ENCODE results near the gene COX6B2. TPM values are rescaled to one million over a fixed set of nuclear protein-coding genes. Genes with fewer than 3 reads are reported as not detected.
"Not testable (repeated sequence)": the region's sequence is repeated elsewhere in the genome, so short reads cannot be mapped to it uniquely, and the experiment has no call there.

The COX6B2 gene
- under 1 TPM in 2 of 4 donors, not detected in 2; 0.07 to 0.09 TPM for polyA plus RNA-seq
- long read RNA-seq, donor 1 = 0 reads
- long read RNA-seq, donor 2 = 0 reads
- long read RNA-seq, donor 3 = 0 reads
- long read RNA-seq, donor 4 = 0 reads
- long read RNA-seq, donor 5 = 0 reads
- long read RNA-seq, donor 6 = 0 reads
- long read RNA-seq, donor 7 = 0 reads
- long read RNA-seq, donor 8 = 0 reads
- long read RNA-seq, donor 9 = 0 reads
- long read RNA-seq, donor 10 = 0 reads

- 2 to 3% (median 2%) methylated on average over 22 to 41 of the region's 43 CpGs for WGBS, 3 donors
- H3K27ac ChIP-seq (ENCODE audit: low read depth in 1 of 3, low read length in 2 of 3) = no peak within 1 kb of the TSS
Measured at GRCh38 chr19:55354698-55355212, at the start of gene COX6B2. Gene COX6B2 (minus strand): TSS chr19:55354719. CDS start chr19:55354521, 198 bp downstream.

GRCh38 chr19:55402509-55402908 is 48.0 kb upstream of the COX6B2 start:
- H3K4me1 ChIP-seq (ENCODE audit: control insufficient read depth in 3 of 3, insufficient read depth in 2 of 3, low read depth in 1 of 3, low read length in 2 of 3) = peaks cover 5 to 16% (median 8%) of the 10 kb centered on the region in 3 donors
- no peak overlapping the region for H3K27ac ChIP-seq (ENCODE audit: low read depth in 1 of 3, low read length in 2 of 3)
- no peaks in the 10 kb centered on the region for H3K27me3 ChIP-seq (ENCODE audit: control insufficient read depth in 3 of 3, insufficient read depth in 3 of 3, low read length in 3 of 3)
- no peaks in the 10 kb centered on the region for H3K9me3 ChIP-seq (ENCODE audit: control insufficient read depth in 2 of 2, insufficient read depth in 1 of 2, low read depth in 1 of 2, low read length in 1 of 2)
- no peak for DNase-seq
- no peak overlapping the region for H3K4me3 ChIP-seq (ENCODE audit: low read depth in 1 of 3, low read length in 3 of 3)
- 85 to 100% (median 93%) methylated on average over 2 of the region's 2 CpGs for WGBS, 3 donors
- no peak for FAIRE-seq
- peaks cover 6 to 57% (median 15%) of the 10 kb centered on the region in 3 donors for H3K36me3 ChIP-seq (ENCODE audit: control insufficient read depth in 3 of 3, insufficient read depth in 2 of 3, low read depth in 1 of 3, low read length in 3 of 3)

More at GRCh38 chr19:55354698-55355212, at the start of gene COX6B2:
- peaks cover 6 to 65% (median 33%) of the 10 kb centered on the region in 3 donors for H3K27me3 ChIP-seq (ENCODE audit: control insufficient read depth in 3 of 3, insufficient read depth in 3 of 3, low read length in 3 of 3)
- no peaks in the 10 kb centered on the region for H3K36me3 ChIP-seq (ENCODE audit: control insufficient read depth in 3 of 3, insufficient read depth in 2 of 3, low read depth in 1 of 3, low read length in 3 of 3)
- H3K4me3 ChIP-seq (ENCODE audit: low read depth in 1 of 3, low read length in 3 of 3) = peak within 1 kb of the TSS; percentile 34 to 57 (median 51)
- no peak for FAIRE-seq
- H3K9me3 ChIP-seq (ENCODE audit: control insufficient read depth in 2 of 2, insufficient read depth in 1 of 2, low read depth in 1 of 2, low read length in 1 of 2) = no peaks in the 10 kb centered on the region
- no peak for DNase-seq
- H3K4me1 ChIP-seq (ENCODE audit: control insufficient read depth in 3 of 3, insufficient read depth in 2 of 3, low read depth in 1 of 3, low read length in 2 of 3) = peaks cover 0 to 20% (median 5%) of the 10 kb centered on the region in 3 donors

GRCh38 chr19:55401390-55401789 is 46.9 kb upstream of the COX6B2 start:
- H3K27me3 ChIP-seq (ENCODE audit: control insufficient read depth in 3 of 3, insufficient read depth in 3 of 3, low read length in 3 of 3); DNase-seq; H3K27ac ChIP-seq (ENCODE audit: low read depth in 1 of 3, low read length in 2 of 3); H3K9me3 ChIP-seq (ENCODE audit: control insufficient read depth in 2 of 2, insufficient read depth in 1 of 2, low read depth in 1 of 2, low read length in 1 of 2); FAIRE-seq; H3K4me3 ChIP-seq (ENCODE audit: low read depth in 1 of 3, low read length in 3 of 3): not testable (repeated sequence)
- WGBS, 3 donors = 90 to 94% (median 93%) methylated on average over 14 to 22 of the region's 28 CpGs
- Histone ChIP-seq H3K4me1 (ENCODE audit: control insufficient read depth in 3 of 3, insufficient read depth in 2 of 3, low read depth in 1 of 3, low read length in 2 of 3) (peaks cover 4 to 10% (median 5%) of the 10 kb centered on the region in 3 donors), H3K36me3 (ENCODE audit: control insufficient read depth in 3 of 3, insufficient read depth in 2 of 3, low read depth in 1 of 3, low read length in 3 of 3) (peaks cover 6 to 52% (median 15%) of the 10 kb centered on the region in 3 donors)

GRCh38 chr19:55400281-55401087 is 46.0 kb upstream of the COX6B2 start:
- Histone ChIP-seq H3K36me3 (ENCODE audit: control insufficient read depth in 3 of 3, insufficient read depth in 2 of 3, low read depth in 1 of 3, low read length in 3 of 3) (peaks cover 6 to 43% (median 15%) of the 10 kb centered on the region in 3 donors), H3K27ac (ENCODE audit: low read depth in 1 of 3, low read length in 2 of 3) (no peak overlapping the region), H3K9me3 (ENCODE audit: control insufficient read depth in 2 of 2, insufficient read depth in 1 of 2, low read depth in 1 of 2, low read length in 1 of 2) (no peaks in the 10 kb centered on the region), H3K4me1 (ENCODE audit: control insufficient read depth in 3 of 3, insufficient read depth in 2 of 3, low read depth in 1 of 3, low read length in 2 of 3) (peaks cover 0 to 1% (median 0%) of the 10 kb centered on the region in 3 donors), H3K27me3 (ENCODE audit: control insufficient read depth in 3 of 3, insufficient read depth in 3 of 3, low read length in 3 of 3) (no peaks in the 10 kb centered on the region), H3K4me3 (ENCODE audit: low read depth in 1 of 3, low read length in 3 of 3) (no peak overlapping the region)
- FAIRE-seq = no peak
- 81 to 89% (median 87%) methylated on average over 14 of the region's 14 CpGs for WGBS, 3 donors
- DNase-seq = no peak

GRCh38 chr19:55398200-55398925 is 43.8 kb upstream of the COX6B2 start:
- DNase-seq = no peak
- H3K9me3 ChIP-seq (ENCODE audit: control insufficient read depth in 2 of 2, insufficient read depth in 1 of 2, low read depth in 1 of 2, low read length in 1 of 2) = no peaks in the 10 kb centered on the region
- WGBS, 3 donors = 74 to 82% (median 78%) methylated on average over 12 of the region's 12 CpGs
- no peaks in the 10 kb centered on the region for H3K27me3 ChIP-seq (ENCODE audit: control insufficient read depth in 3 of 3, insufficient read depth in 3 of 3, low read length in 3 of 3)
- no peak overlapping the region for H3K4me3 ChIP-seq (ENCODE audit: low read depth in 1 of 3, low read length in 3 of 3)
- no peak overlapping the region for H3K27ac ChIP-seq (ENCODE audit: low read depth in 1 of 3, low read length in 2 of 3)
- no peak for FAIRE-seq
- peaks cover 6 to 27% (median 15%) of the 10 kb centered on the region in 3 donors for H3K36me3 ChIP-seq (ENCODE audit: control insufficient read depth in 3 of 3, insufficient read depth in 2 of 3, low read depth in 1 of 3, low read length in 3 of 3)
- H3K4me1 ChIP-seq (ENCODE audit: control insufficient read depth in 3 of 3, insufficient read depth in 2 of 3, low read depth in 1 of 3, low read length in 2 of 3) = no peaks in the 10 kb centered on the region

GRCh38 chr19:55392820-55393761 is 38.6 kb upstream of the COX6B2 start:
- H3K27me3 ChIP-seq (ENCODE audit: control insufficient read depth in 3 of 3, insufficient read depth in 3 of 3, low read length in 3 of 3) = no peaks in the 10 kb centered on the region
- no peaks in the 10 kb centered on the region for H3K9me3 ChIP-seq (ENCODE audit: control insufficient read depth in 2 of 2, insufficient read depth in 1 of 2, low read depth in 1 of 2, low read length in 1 of 2)
- DNase-seq (no peak), FAIRE-seq (no peak)
- peaks cover 4 to 8% (median 6%) of the 10 kb centered on the region in 3 donors for H3K4me1 ChIP-seq (ENCODE audit: control insufficient read depth in 3 of 3, insufficient read depth in 2 of 3, low read depth in 1 of 3, low read length in 2 of 3)
- H3K36me3 ChIP-seq (ENCODE audit: control insufficient read depth in 3 of 3, insufficient read depth in 2 of 3, low read depth in 1 of 3, low read length in 3 of 3) = peaks cover 0 to 47% (median 14%) of the 10 kb centered on the region in 3 donors
- 73 to 85% (median 83%) methylated on average over 18 of the region's 18 CpGs for WGBS, 3 donors
- no peak overlapping the region for H3K27ac ChIP-seq (ENCODE audit: low read depth in 1 of 3, low read length in 2 of 3)
- H3K4me3 ChIP-seq (ENCODE audit: low read depth in 1 of 3, low read length in 3 of 3) = no peak overlapping the region

GRCh38 chr19:55391702-55392615 is 37.4 kb upstream of the COX6B2 start:
- no peak for DNase-seq
- H3K27ac ChIP-seq (ENCODE audit: low read depth in 1 of 3, low read length in 2 of 3) = no peak overlapping the region
- H3K27me3 ChIP-seq (ENCODE audit: control insufficient read depth in 3 of 3, insufficient read depth in 3 of 3, low read length in 3 of 3) = no peaks in the 10 kb centered on the region
- 80 to 84% (median 82%) methylated on average over 18 of the region's 18 CpGs for WGBS, 3 donors
- H3K4me1 ChIP-seq (ENCODE audit: control insufficient read depth in 3 of 3, insufficient read depth in 2 of 3, low read depth in 1 of 3, low read length in 2 of 3) = peaks cover 6 to 20% (median 13%) of the 10 kb centered on the region in 3 donors
- no peak overlapping the region for H3K4me3 ChIP-seq (ENCODE audit: low read depth in 1 of 3, low read length in 3 of 3)
- peaks cover 4 to 58% (median 20%) of the 10 kb centered on the region in 3 donors for H3K36me3 ChIP-seq (ENCODE audit: control insufficient read depth in 3 of 3, insufficient read depth in 2 of 3, low read depth in 1 of 3, low read length in 3 of 3)
- H3K9me3 ChIP-seq (ENCODE audit: control insufficient read depth in 2 of 2, insufficient read depth in 1 of 2, low read depth in 1 of 2, low read length in 1 of 2) = no peaks in the 10 kb centered on the region
- FAIRE-seq = no peak

Data from small intestine (tissue), 16 donors.